ENCODE measurements around the gene HSBP1.

- TF ChIP-seq CTCF (IDR thresholded peaks at IDR 0.05) = no peak
- no peak for TF ChIP-seq POLR2A (IDR thresholded peaks at IDR 0.05)
Measured at GRCh38 chr16:83793179-83793578, 14.6 kb upstream of the HSBP1 start.
